CD4-positive, alpha-beta T cell (primary cell): ENCODE measurements around the gene RALGPS1. TPM values are rescaled to one million over a fixed set of nuclear protein-coding genes. Genes with fewer than 3 reads are reported as not detected.

Experiments
- ATAC-seq: fragments of 200-7000 bp; cut with Tn5 transposase; one replicate; pipeline ENCODE4 v1.10.0; 2022; ENCODE audit warnings: mild to moderate bottlenecking; ENCODE audit not compliant: poor library complexity
- CTCF ChIA-PET: fragments of 350-600 bp; sonication (Branson Sonifier 250); formaldehyde crosslinking; loops from one replicate; lab custom pipeline; 2021; ENCODE audit warnings: antibody characterized with exemption, inconsistent platforms; lab: Charles Lee
- POLR2A ChIA-PET: fragments of 350-600 bp; sonication (Branson Sonifier 250); formaldehyde crosslinking; loops from one replicate; lab custom pipeline; 2021; ENCODE audit warnings: antibody characterized with exemption, inconsistent platforms; lab: Charles Lee
- DNase-seq, 14 experiments: peaks; one replicate each; pipeline ENCODE4 v3.0.0-alpha.2; 2013 to 2020; ENCODE audit warnings: mixed read lengths in 2 of 14
- H3K27ac ChIP-seq, 2 donors: one replicate each; pipeline versions ENCODE4 v1.5.1 to v1.7.0; 2013; ENCODE audit warnings: low read length in 2 of 2, low read depth in 1 of 2, mild to moderate bottlenecking in 1 of 2
- H3K27me3 ChIP-seq, 2 experiments: 1 replicate in 1 of 2; 2 replicates in 1 of 2; pipeline versions ENCODE4 v1.6.1 to v1.7.0; 2013; ENCODE audit warnings: low read length in 2 of 2, control low read depth in 1 of 2, mild to moderate bottlenecking in 1 of 2, moderate library complexity in 1 of 2; ENCODE audit not compliant: insufficient read depth in 2 of 2, control insufficient read depth in 1 of 2
- H3K36me3 ChIP-seq: one replicate; pipeline ENCODE4 v1.6.1; 2013; ENCODE audit warnings: low read length, control low read depth; ENCODE audit not compliant: insufficient read depth
- H3K4me1 ChIP-seq: one replicate; pipeline ENCODE4 v1.6.1; 2013; ENCODE audit warnings: low read length, control low read depth; ENCODE audit not compliant: insufficient read depth
- H3K4me3 ChIP-seq: one replicate; pipeline ENCODE4 v1.5.1; 2013; ENCODE audit warnings: mild to moderate bottlenecking, low read length, moderate library complexity
- H3K9me3 ChIP-seq, 2 experiments: 1 replicate in 1 of 2; 2 replicates in 1 of 2; pipeline versions ENCODE4 v1.6.1 to v1.7.0; 2013; ENCODE audit warnings: low read length in 2 of 2, mild to moderate bottlenecking in 2 of 2, control low read depth in 1 of 2, moderate library complexity in 1 of 2; ENCODE audit not compliant: control insufficient read depth in 1 of 2, insufficient read depth in 1 of 2
- H3K27ac Mint-ChIP-seq: one replicate; pipeline ENCODE4 v1.8.0; 2020; ENCODE audit warnings: mixed read lengths
- H3K27me3 Mint-ChIP-seq: one replicate; pipeline ENCODE4 v1.8.0; 2021; ENCODE audit warnings: mixed read lengths
- H3K36me3 Mint-ChIP-seq: one replicate; pipeline ENCODE4 v1.8.0; 2021; ENCODE audit warnings: low read depth, mixed read lengths
- H3K4me1 Mint-ChIP-seq: one replicate; pipeline ENCODE4 v1.8.0; 2021; ENCODE audit warnings: low read depth, mixed read lengths
- H3K4me3 Mint-ChIP-seq: one replicate; pipeline ENCODE4 v1.8.0; 2020; ENCODE audit warnings: mild to moderate bottlenecking, mixed read lengths
- H3K9me3 Mint-ChIP-seq: one replicate; pipeline ENCODE4 v1.8.0; 2020; ENCODE audit warnings: mixed read lengths
- CTCF ChIP-seq: fragments of 200-600 bp; IDR thresholded peaks from one replicate; pipeline ENCODE4 v1.8.0; 2022; ENCODE audit warnings: antibody characterized with exemption, mild to moderate bottlenecking
- intact Hi-C, 2 experiments: fragments of 100-400 bp; cut with DNase I in 1 of 2; cut with micrococcal nuclease in 1 of 2; formaldehyde crosslinking; loops; one replicate each; pipeline versions ENCODE4 v1.15.1 to v1.9.0; 2023 to 2025; cut with DNase I, micrococcal nuclease
- total RNA-seq, 174 experiments: library from RNA in 2 of 174; stranded (reverse) in 2 of 174; gene quantifications; one replicate each; pipeline ENCODE4 v1.2.3 and lab custom pipeline; 2021 to 2026

Gene RALGPS1
- total RNA-seq, 2 experiments from 2014 or later = 5.8 to 6.3 TPM

GRCh38 chr9:127059030-127059429 is 144.4 kb downstream of the RALGPS1 start:
- Histone ChIP-seq H3K36me3 (peaks cover 4% of the 10 kb centered on the region), H3K4me1 (no peaks in the 10 kb centered on the region), H3K9me3 (no peaks in the 10 kb centered on the region), H3K27me3 (no peaks in the 10 kb centered on the region), H3K4me3 (no peak overlapping the region), H3K27ac (no peak overlapping the region)
- Mint-ChIP-seq H3K27ac (no peak overlapping the region), H3K36me3 (no peaks in the 10 kb centered on the region), H3K4me3 (no peak overlapping the region), H3K27me3 (no peaks in the 10 kb centered on the region), H3K9me3 (no peaks in the 10 kb centered on the region), H3K4me1 (no peaks in the 10 kb centered on the region)
- ChIA-PET POLR2A (no interaction called here), CTCF (no interaction called here)
- ATAC-seq (no peak), DNase-seq (no peak)
- TF ChIP-seq CTCF = no peak
- intact Hi-C loops = no loop called here

GRCh38 chr9:127059765-127060361 is 145.3 kb downstream of the RALGPS1 start:
- Mint-ChIP-seq H3K36me3 (no peaks in the 10 kb centered on the region), H3K9me3 (no peaks in the 10 kb centered on the region), H3K4me3 (no peak overlapping the region), H3K27ac (no peak overlapping the region), H3K27me3 (no peaks in the 10 kb centered on the region), H3K4me1 (no peaks in the 10 kb centered on the region)
- no peaks in the 10 kb centered on the region for H3K27me3 ChIP-seq
- intact Hi-C loops = no loop called here
- CTCF ChIA-PET = no interaction called here
- ATAC-seq (no peak), DNase-seq (no peak)
- H3K4me1 ChIP-seq = no peaks in the 10 kb centered on the region
- H3K36me3 ChIP-seq = peaks cover 4% of the 10 kb centered on the region
- no peaks in the 10 kb centered on the region for H3K9me3 ChIP-seq
- no peak overlapping the region for H3K4me3 ChIP-seq
- no peak overlapping the region for H3K27ac ChIP-seq
- POLR2A ChIA-PET = no interaction called here
- TF ChIP-seq CTCF = no peak

GRCh38 chr9:127061411-127061810 is 146.8 kb downstream of the RALGPS1 start:
- H3K27me3 Mint-ChIP-seq = no peaks in the 10 kb centered on the region
- intact Hi-C loops = no loop called here
- Histone ChIP-seq H3K4me3 (no peak overlapping the region), H3K27me3 (no peaks in the 10 kb centered on the region), H3K36me3 (peaks cover 4% of the 10 kb centered on the region), H3K9me3 (no peaks in the 10 kb centered on the region), H3K27ac (no peak overlapping the region), H3K4me1 (no peaks in the 10 kb centered on the region)
- no peaks in the 10 kb centered on the region for H3K9me3 Mint-ChIP-seq
- H3K4me1 Mint-ChIP-seq = no peaks in the 10 kb centered on the region
- no peak overlapping the region for H3K4me3 Mint-ChIP-seq
- H3K36me3 Mint-ChIP-seq = no peaks in the 10 kb centered on the region
- no peak overlapping the region for H3K27ac Mint-ChIP-seq
- DNase-seq = no peak
- ATAC-seq = no peak
- no peak for TF ChIP-seq CTCF
- ChIA-PET POLR2A (no interaction called here), CTCF (no interaction called here)
